ENCODE results near the gene HBZ.
"Not testable (repeated sequence)": the region's sequence is repeated elsewhere in the genome, so short reads cannot be mapped to it uniquely, and the experiment has no call there.

The HBZ gene

GRCh38 chr16:138049-138417 is 14.4 kb upstream of the HBZ start:
- DNase-seq = peak; percentile 30

- DNase-seq = no peak
Observed at GRCh38 chr16:140175-140857, 12.1 kb upstream of the HBZ start.

GRCh38 chr16:142405-142967 is 10.0 kb upstream of the HBZ start:
- no peak for DNase-seq

GRCh38 chr16:143047-143446 is 9.4 kb upstream of the HBZ start:
- no peak for DNase-seq

- DNase-seq = no peak
Observed at GRCh38 chr16:143456-143855, 9.0 kb upstream of the HBZ start.

- DNase-seq = no peak
Observed at GRCh38 chr16:144797-145252, 7.6 kb upstream of the HBZ start.

GRCh38 chr16:146646-147045 is 5.8 kb upstream of the HBZ start:
- no peak for DNase-seq

GRCh38 chr16:149024-149660 is 3.3 kb upstream of the HBZ start:
- no peak for DNase-seq

- DNase-seq = not testable (repeated sequence)
Observed at GRCh38 chr16:153129-153521, 681 bp downstream of the HBZ start.

- DNase-seq = not testable (repeated sequence)
Observed at GRCh38 chr16:153550-154216, 1.2 kb downstream of the HBZ start.

GRCh38 chr16:154217-155030 is 2.0 kb downstream of the HBZ start:
- no peak for DNase-seq

GRCh38 chr16:155031-155398 is 2.6 kb downstream of the HBZ start:
- no peak for DNase-seq

GRCh38 chr16:159136-159849 is 6.8 kb downstream of the HBZ start:
- DNase-seq = no peak

GRCh38 chr16:160242-160641 is 7.8 kb downstream of the HBZ start:
- not testable (repeated sequence) for DNase-seq

GRCh38 chr16:160691-161190 is 8.3 kb downstream of the HBZ start:
- DNase-seq = no peak

- DNase-seq = no peak
Observed at GRCh38 chr16:162271-162991, 10.0 kb downstream of the HBZ start.

GRCh38 chr16:163139-163538 is 10.7 kb downstream of the HBZ start:
- DNase-seq = not testable (repeated sequence)

GRCh38 chr16:163696-164095 is 11.3 kb downstream of the HBZ start:
- DNase-seq = not testable (repeated sequence)

GRCh38 chr16:164134-164823 is 11.8 kb downstream of the HBZ start:
- DNase-seq = not testable (repeated sequence)

GRCh38 chr16:164827-165538 is 12.5 kb downstream of the HBZ start:
- DNase-seq = no peak

Data from stimulated activated naive CD4-positive, alpha-beta T cell treated with Interleukin-2 at 50 U/mL for 16 hours (primary cell).